IMR-90 (cell line): Measurements from ENCODE around the gene ITCH.

Experiments used
- BHLHE40 ChIP-seq: fragments of 150-350 bp; IDR thresholded peaks from 2 replicates; pipeline ENCODE4 v1.6.1; 2016; ENCODE audit warnings: mild to moderate bottlenecking, low read depth, low read length
- CEBPB ChIP-seq: IDR thresholded peaks from 2 replicates; pipeline ENCODE4 v1.6.1; 2012; ENCODE audit warnings: low read depth, low read length, improper control_type of control experiment
- CHD1 ChIP-seq: IDR thresholded peaks from 2 replicates; pipeline ENCODE4 v1.6.1; 2012; ENCODE audit warnings: low read depth, low read length, improper control_type of control experiment
- FOS ChIP-seq: fragments of 150-350 bp; IDR thresholded peaks from 2 replicates; pipeline ENCODE4 v1.6.1; 2016; ENCODE audit warnings: low read depth, low read length
- MAZ ChIP-seq: IDR thresholded peaks from 2 replicates; pipeline ENCODE4 v1.6.1; 2012; ENCODE audit warnings: low read depth, mild to moderate bottlenecking, low read length, improper control_type of control experiment, moderate library complexity, borderline replicate concordance
- MXI1 ChIP-seq: IDR thresholded peaks from 2 replicates; pipeline ENCODE4 v1.6.1; 2012; ENCODE audit warnings: low read depth, mild to moderate bottlenecking, low read length, moderate library complexity, borderline replicate concordance
- NFE2L2 ChIP-seq: fragments of 150-350 bp; IDR thresholded peaks from 2 replicates; pipeline ENCODE4 v1.6.1; 2016; ENCODE audit warnings: low read depth, mild to moderate bottlenecking, low read length
- POLR2A ChIP-seq: IDR thresholded peaks from 2 replicates; pipeline ENCODE4 v1.6.1; 2012; ENCODE audit warnings: mild to moderate bottlenecking, low read depth, low read length
- RAD21 ChIP-seq: IDR thresholded peaks from 2 replicates; pipeline ENCODE4 v1.6.1; 2012; ENCODE audit warnings: low read length, improper control_type of control experiment
- RCOR1 ChIP-seq: IDR thresholded peaks from 2 replicates; pipeline ENCODE4 v1.6.1; 2012; ENCODE audit warnings: mild to moderate bottlenecking, low read length, improper control_type of control experiment; ENCODE audit not compliant: insufficient replicate concordance
- SMC3 ChIP-seq: fragments of 150-350 bp; IDR thresholded peaks from 2 replicates; pipeline ENCODE4 v1.6.1; 2016; ENCODE audit warnings: low read depth, mild to moderate bottlenecking, antibody characterized with exemption, low read length, moderate library complexity
- TF ChIP-seq, protein P1 (sequence below): conservative IDR thresholded peaks from 2 replicates; pipeline ENCODE4 v1.5.1; 2012; ENCODE audit warnings: mild to moderate bottlenecking, low read depth, low read length, improper control_type of control experiment
- TF ChIP-seq, protein P2 (sequence below): fragments of 150-350 bp; IDR thresholded peaks from 2 replicates; pipeline ENCODE4 v1.6.1; 2017; ENCODE audit warnings: mild to moderate bottlenecking, antibody characterized with exemption, low read length, low read depth

DNA sequence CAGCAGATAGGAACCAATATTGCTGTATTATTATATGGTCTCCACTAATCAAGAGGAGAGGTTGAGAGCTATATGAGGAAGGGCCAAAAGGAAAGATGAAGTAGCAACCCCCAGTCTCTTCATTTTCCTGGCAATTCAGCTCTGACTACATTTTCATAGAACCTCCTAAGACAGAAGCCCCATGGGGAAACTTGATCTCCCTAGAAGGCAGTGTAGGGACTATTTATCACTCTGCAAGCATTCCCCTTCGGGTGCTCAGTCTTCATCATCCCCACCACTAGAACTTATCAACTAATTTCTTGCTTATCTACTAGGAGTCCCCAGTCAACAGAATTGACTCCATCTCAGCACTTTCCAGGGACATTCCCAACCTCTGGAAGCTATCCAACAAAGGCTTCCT, 25.5 kb upstream of the ITCH start:
- TF ChIP-seq SMC3 (no peak), FOS (no peak), RAD21 (no peak), CEBPB (no peak), NFE2L2 (no peak), RCOR1 (no peak), CHD1 (no peak), POLR2A (no peak), BHLHE40 (no peak), MXI1 (no peak), MAZ (no peak)
- TF ChIP-seq, protein P1, sequence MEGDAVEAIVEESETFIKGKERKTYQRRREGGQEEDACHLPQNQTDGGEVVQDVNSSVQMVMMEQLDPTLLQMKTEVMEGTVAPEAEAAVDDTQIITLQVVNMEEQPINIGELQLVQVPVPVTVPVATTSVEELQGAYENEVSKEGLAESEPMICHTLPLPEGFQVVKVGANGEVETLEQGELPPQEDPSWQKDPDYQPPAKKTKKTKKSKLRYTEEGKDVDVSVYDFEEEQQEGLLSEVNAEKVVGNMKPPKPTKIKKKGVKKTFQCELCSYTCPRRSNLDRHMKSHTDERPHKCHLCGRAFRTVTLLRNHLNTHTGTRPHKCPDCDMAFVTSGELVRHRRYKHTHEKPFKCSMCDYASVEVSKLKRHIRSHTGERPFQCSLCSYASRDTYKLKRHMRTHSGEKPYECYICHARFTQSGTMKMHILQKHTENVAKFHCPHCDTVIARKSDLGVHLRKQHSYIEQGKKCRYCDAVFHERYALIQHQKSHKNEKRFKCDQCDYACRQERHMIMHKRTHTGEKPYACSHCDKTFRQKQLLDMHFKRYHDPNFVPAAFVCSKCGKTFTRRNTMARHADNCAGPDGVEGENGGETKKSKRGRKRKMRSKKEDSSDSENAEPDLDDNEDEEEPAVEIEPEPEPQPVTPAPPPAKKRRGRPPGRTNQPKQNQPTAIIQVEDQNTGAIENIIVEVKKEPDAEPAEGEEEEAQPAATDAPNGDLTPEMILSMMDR: no peak
- TF ChIP-seq, protein P2, sequence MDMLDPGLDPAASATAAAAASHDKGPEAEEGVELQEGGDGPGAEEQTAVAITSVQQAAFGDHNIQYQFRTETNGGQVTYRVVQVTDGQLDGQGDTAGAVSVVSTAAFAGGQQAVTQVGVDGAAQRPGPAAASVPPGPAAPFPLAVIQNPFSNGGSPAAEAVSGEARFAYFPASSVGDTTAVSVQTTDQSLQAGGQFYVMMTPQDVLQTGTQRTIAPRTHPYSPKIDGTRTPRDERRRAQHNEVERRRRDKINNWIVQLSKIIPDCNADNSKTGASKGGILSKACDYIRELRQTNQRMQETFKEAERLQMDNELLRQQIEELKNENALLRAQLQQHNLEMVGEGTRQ: no peak
